Uterus (tissue), 2 donors: ENCODE measurements around the gene MPC1.

ENCODE experiments used
- POLR2A ChIP-seq, 2 donors: fragments of 450-650 bp; IDR thresholded peaks; one replicate each; pipeline ENCODE4 v1.6.1; 2016; ENCODE audit warnings: antibody characterized with exemption in 2 of 2, mild to moderate bottlenecking in 1 of 2, moderate library complexity in 1 of 2
- TF ChIP-seq, protein P1 (sequence below), 4 experiments: fragments of 200-600 bp in 2 of 4; fragments of 450-650 bp in 2 of 4; sonication (generic) in 2 of 4; IDR thresholded peaks; one replicate each; pipeline ENCODE4 v1.5.1; 2016 to 2019; ENCODE audit warnings: antibody characterized with exemption in 4 of 4, mild to moderate bottlenecking in 2 of 4, moderate library complexity in 1 of 4

- TF ChIP-seq, protein P1, sequence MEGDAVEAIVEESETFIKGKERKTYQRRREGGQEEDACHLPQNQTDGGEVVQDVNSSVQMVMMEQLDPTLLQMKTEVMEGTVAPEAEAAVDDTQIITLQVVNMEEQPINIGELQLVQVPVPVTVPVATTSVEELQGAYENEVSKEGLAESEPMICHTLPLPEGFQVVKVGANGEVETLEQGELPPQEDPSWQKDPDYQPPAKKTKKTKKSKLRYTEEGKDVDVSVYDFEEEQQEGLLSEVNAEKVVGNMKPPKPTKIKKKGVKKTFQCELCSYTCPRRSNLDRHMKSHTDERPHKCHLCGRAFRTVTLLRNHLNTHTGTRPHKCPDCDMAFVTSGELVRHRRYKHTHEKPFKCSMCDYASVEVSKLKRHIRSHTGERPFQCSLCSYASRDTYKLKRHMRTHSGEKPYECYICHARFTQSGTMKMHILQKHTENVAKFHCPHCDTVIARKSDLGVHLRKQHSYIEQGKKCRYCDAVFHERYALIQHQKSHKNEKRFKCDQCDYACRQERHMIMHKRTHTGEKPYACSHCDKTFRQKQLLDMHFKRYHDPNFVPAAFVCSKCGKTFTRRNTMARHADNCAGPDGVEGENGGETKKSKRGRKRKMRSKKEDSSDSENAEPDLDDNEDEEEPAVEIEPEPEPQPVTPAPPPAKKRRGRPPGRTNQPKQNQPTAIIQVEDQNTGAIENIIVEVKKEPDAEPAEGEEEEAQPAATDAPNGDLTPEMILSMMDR (IDR thresholded peaks at IDR 0.05), result no peak
- TF ChIP-seq POLR2A (IDR thresholded peaks at IDR 0.05), result no peak
Observed at GRCh38 chr6:166377721-166378120, 5.0 kb downstream of the MPC1 start.
